Trophoblast cell (in vitro differentiated cells and primary cell): ENCODE measurements around the gene GALNT16.

Experiments used
- DNase-seq, 2 donors: peaks; one replicate each; pipeline ENCODE4 v3.0.0-alpha.2; 2016
- H2AFZ ChIP-seq: 2 replicates; pipeline ENCODE4 v1.6.1; 2013; ENCODE audit warnings: low read length, moderate library complexity, mild to moderate bottlenecking; ENCODE audit not compliant: insufficient read depth, poor library complexity
- H2AK5ac ChIP-seq: 2 replicates; pipeline ENCODE4 v1.6.1; 2013; ENCODE audit warnings: mild to moderate bottlenecking, low read length
- H2BK120ac ChIP-seq: 2 replicates; pipeline ENCODE4 v1.6.1; 2013; ENCODE audit warnings: low read length, mild to moderate bottlenecking, moderate library complexity; ENCODE audit not compliant: insufficient read depth, poor library complexity
- H2BK12ac ChIP-seq: 2 replicates; pipeline ENCODE4 v1.6.1; 2013; ENCODE audit warnings: mild to moderate bottlenecking, low read length, moderate library complexity
- H2BK5ac ChIP-seq: 2 replicates; pipeline ENCODE4 v1.6.1; 2013; ENCODE audit warnings: low read length, low read depth, moderate library complexity, mild to moderate bottlenecking; ENCODE audit not compliant: poor library complexity
- H3K14ac ChIP-seq: 2 replicates; pipeline ENCODE4 v1.6.1; 2013; ENCODE audit warnings: mild to moderate bottlenecking, low read length
- H3K18ac ChIP-seq: 2 replicates; pipeline ENCODE4 v1.6.1; 2013; ENCODE audit warnings: mild to moderate bottlenecking, low read length
- H3K23ac ChIP-seq: 2 replicates; pipeline ENCODE4 v1.6.1; 2013; ENCODE audit warnings: low read length
- H3K27ac ChIP-seq: 2 replicates; pipeline ENCODE4 v1.5.1; 2013; ENCODE audit warnings: low read depth, mild to moderate bottlenecking, inconsistent platforms, low read length, moderate library complexity
- H3K27me3 ChIP-seq: 2 replicates; pipeline ENCODE4 v1.6.1; 2013; ENCODE audit warnings: inconsistent platforms, mild to moderate bottlenecking, low read length, moderate library complexity; ENCODE audit not compliant: insufficient read depth
- H3K36me3 ChIP-seq, 2 experiments: 1 replicate in 1 of 2; 2 replicates in 1 of 2; pipeline ENCODE4 v1.6.1; 2013; ENCODE audit warnings: low read length in 2 of 2, mild to moderate bottlenecking in 2 of 2, moderate library complexity in 1 of 2; ENCODE audit not compliant: insufficient read depth in 2 of 2, control insufficient read depth in 1 of 2
- H3K4ac ChIP-seq: 2 replicates; pipeline ENCODE4 v1.6.1; 2013; ENCODE audit warnings: low read depth, mild to moderate bottlenecking, low read length, moderate library complexity
- H3K4me1 ChIP-seq, 2 experiments: 1 replicate in 1 of 2; 2 replicates in 1 of 2; pipeline ENCODE4 v1.6.1; 2013; ENCODE audit warnings: low read length in 2 of 2, mild to moderate bottlenecking in 2 of 2, moderate library complexity in 1 of 2; ENCODE audit not compliant: insufficient read depth in 2 of 2, control insufficient read depth in 1 of 2
- H3K4me2 ChIP-seq: 2 replicates; pipeline ENCODE4 v1.6.1; 2013; ENCODE audit warnings: inconsistent platforms, mild to moderate bottlenecking, low read length, moderate library complexity
- H3K4me3 ChIP-seq: 2 replicates; pipeline ENCODE4 v1.5.1; 2013; ENCODE audit warnings: mild to moderate bottlenecking, low read depth, low read length, inconsistent platforms
- H3K79me1 ChIP-seq: one replicate; pipeline ENCODE4 v1.6.1; 2013; ENCODE audit warnings: low read length
- H3K79me2 ChIP-seq: 2 replicates; pipeline ENCODE4 v1.6.1; 2013; ENCODE audit warnings: low read length, mild to moderate bottlenecking; ENCODE audit not compliant: control insufficient read depth, insufficient read depth, poor library complexity
- H3K9ac ChIP-seq: 2 replicates; pipeline ENCODE4 v1.6.1; 2013; ENCODE audit warnings: mild to moderate bottlenecking, low read length
- H3K9me3 ChIP-seq: 2 replicates; pipeline ENCODE4 v1.6.1; 2013; ENCODE audit warnings: low read depth, mild to moderate bottlenecking, control low read depth, inconsistent platforms, low read length; ENCODE audit not compliant: insufficient read depth
- H4K12ac ChIP-seq: 2 replicates; pipeline ENCODE4 v1.6.1; 2013; ENCODE audit warnings: low read depth, mild to moderate bottlenecking, low read length, moderate library complexity
- H4K8ac ChIP-seq: 2 replicates; pipeline ENCODE4 v1.6.1; 2013; ENCODE audit warnings: low read depth, mild to moderate bottlenecking, low read length, moderate library complexity
- H4K91ac ChIP-seq: one replicate; pipeline ENCODE4 v1.6.1; 2013; ENCODE audit warnings: low read depth, mild to moderate bottlenecking, low read length, moderate library complexity
- WGBS: extraction: QIAGEN DNeasy Blood & Tissue Kit; methylation state at CpG from one replicate; pipeline ENCODE4 v1.1.7; 2013; ENCODE audit warnings: missing lambda C conversion rate; ENCODE audit not compliant: insufficient read length, insufficient coverage; ENCODE audit errors: extremely low coverage; 5-methylcytosine and 5-hydroxymethylcytosine counted together

Gene GALNT16

GRCh38 chr14:69358233-69358963 lies 98.4 kb downstream of the GALNT16 start:
- peaks cover 11 to 13% of the 10 kb centered on the region in 2 experiments for H3K4me1 ChIP-seq
- DNase-seq = no peak
- no peak overlapping the region for H2AK5ac ChIP-seq
- peaks cover 3% of the 10 kb centered on the region for H3K79me1 ChIP-seq
- no peak overlapping the region for H4K91ac ChIP-seq
- no peak overlapping the region for H2BK5ac ChIP-seq
- no peak overlapping the region for H4K12ac ChIP-seq
- no peak overlapping the region for H2AFZ ChIP-seq
- H3K79me2 ChIP-seq = no peaks in the 10 kb centered on the region
- H3K36me3 ChIP-seq = no peaks in the 10 kb centered on the region
- no peak overlapping the region for H3K4me3 ChIP-seq
- peaks cover 5% of the 10 kb centered on the region for H3K9me3 ChIP-seq
- no peak overlapping the region for H3K9ac ChIP-seq
- no CpG with 5 or more reads among the region's 12 CpGs for WGBS
- no peak overlapping the region for H2BK12ac ChIP-seq
- H3K23ac ChIP-seq = no peak overlapping the region
- no peak overlapping the region for H2BK120ac ChIP-seq
- no peak overlapping the region for H3K4ac ChIP-seq
- no peak overlapping the region for H3K18ac ChIP-seq
- H3K4me2 ChIP-seq = no peak overlapping the region
- H4K8ac ChIP-seq = no peak overlapping the region
- H3K27ac ChIP-seq = no peak overlapping the region
- no peaks in the 10 kb centered on the region for H3K27me3 ChIP-seq
- no peak overlapping the region for H3K14ac ChIP-seq

DNA sequence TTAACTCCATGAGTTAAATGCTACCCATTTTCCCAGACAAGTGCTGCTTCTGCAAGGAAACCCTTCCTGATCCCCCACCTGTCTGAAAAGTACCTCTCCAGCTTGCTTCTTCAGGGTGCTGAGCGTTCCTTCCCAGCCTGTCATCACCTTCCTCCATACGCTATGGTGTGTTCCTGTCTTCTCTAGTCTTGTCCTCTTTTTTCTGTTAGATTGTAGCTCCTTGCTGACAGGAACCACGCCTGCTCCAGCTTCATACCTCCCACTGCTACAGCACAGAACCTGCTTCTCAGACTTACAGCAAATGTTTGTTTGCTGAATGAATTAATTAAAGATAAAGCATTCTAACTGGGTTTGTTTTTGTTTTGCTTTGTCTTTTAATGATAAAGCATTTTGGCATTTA lies 99.0 kb downstream of the GALNT16 start:
- Histone ChIP-seq H3K23ac (no peak overlapping the region), H3K9ac (no peak overlapping the region), H3K9me3 (peaks cover 2% of the 10 kb centered on the region), H4K91ac (no peak overlapping the region), H4K12ac (no peak overlapping the region), H3K4me1 (peaks cover 11 to 13% of the 10 kb centered on the region in 2 experiments), H3K18ac (no peak overlapping the region), H3K79me2 (no peaks in the 10 kb centered on the region), H2BK12ac (no peak overlapping the region), H3K27ac (no peak overlapping the region), H2BK120ac (no peak overlapping the region), H3K14ac (no peak overlapping the region), H2AFZ (no peak overlapping the region), H2BK5ac (no peak overlapping the region), H3K27me3 (no peaks in the 10 kb centered on the region), H3K4ac (no peak overlapping the region), H3K4me3 (no peak overlapping the region), H3K4me2 (no peak overlapping the region), H3K36me3 (no peaks in the 10 kb centered on the region), H2AK5ac (no peak overlapping the region), H4K8ac (no peak overlapping the region), H3K79me1 (peaks cover 3% of the 10 kb centered on the region)
- WGBS = no CpG with 5 or more reads among the region's 3 CpGs
- DNase-seq = no peak

- no peak overlapping the region for H4K8ac ChIP-seq
- no peak overlapping the region for H2BK120ac ChIP-seq
- no peak overlapping the region for H3K14ac ChIP-seq
- H2BK12ac ChIP-seq = no peak overlapping the region
- H3K9me3 ChIP-seq = peaks cover 2% of the 10 kb centered on the region
- no peak overlapping the region for H3K27ac ChIP-seq
- H4K91ac ChIP-seq = no peak overlapping the region
- H3K4me1 ChIP-seq = peaks cover 11 to 13% of the 10 kb centered on the region in 2 experiments
- no peaks in the 10 kb centered on the region for H3K27me3 ChIP-seq
- no peak overlapping the region for H2BK5ac ChIP-seq
- no peak overlapping the region for H3K4me3 ChIP-seq
- no CpG with 5 or more reads among the region's 7 CpGs for WGBS
- H3K9ac ChIP-seq = no peak overlapping the region
- no peak overlapping the region for H2AK5ac ChIP-seq
- no peak overlapping the region for H4K12ac ChIP-seq
- no peak overlapping the region for H3K4ac ChIP-seq
- no peaks in the 10 kb centered on the region for H3K36me3 ChIP-seq
- H3K18ac ChIP-seq = no peak overlapping the region
- DNase-seq = no peak
- peaks cover 3% of the 10 kb centered on the region for H3K79me1 ChIP-seq
- no peak overlapping the region for H3K23ac ChIP-seq
- H2AFZ ChIP-seq = no peak overlapping the region
- no peaks in the 10 kb centered on the region for H3K79me2 ChIP-seq
- H3K4me2 ChIP-seq = no peak overlapping the region
These were observed 100.6 kb downstream of the GALNT16 start for GRCh38 chr14:69360438-69361108.

DNA sequence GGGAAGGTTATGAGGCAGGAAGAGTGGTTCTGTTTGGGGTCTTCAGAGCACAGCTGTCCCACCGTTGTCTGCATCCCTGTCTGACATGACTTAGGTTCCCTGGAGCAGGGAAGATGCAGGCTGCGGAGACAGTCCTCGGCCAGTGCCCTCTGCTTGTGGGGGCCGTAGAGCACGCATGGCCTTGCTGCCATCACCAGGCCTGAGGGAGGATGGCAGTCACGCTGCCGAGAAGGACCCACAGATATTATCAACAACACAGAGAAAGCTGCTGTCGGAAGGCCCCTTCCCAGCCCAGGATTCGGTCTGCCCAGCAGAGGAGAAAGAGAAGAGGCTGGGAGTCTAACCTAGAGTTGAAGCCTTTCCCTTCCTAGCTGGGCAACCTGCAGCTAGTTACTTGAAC lies 103.1 kb downstream of the GALNT16 start:
- no peak overlapping the region for H2AFZ ChIP-seq
- no peak overlapping the region for H3K14ac ChIP-seq
- no peaks in the 10 kb centered on the region for H3K27me3 ChIP-seq
- H2BK5ac ChIP-seq = no peak overlapping the region
- H3K9ac ChIP-seq = no peak overlapping the region
- DNase-seq = no peak
- no peaks in the 10 kb centered on the region for H3K36me3 ChIP-seq
- H3K27ac ChIP-seq = no peak overlapping the region
- no peak overlapping the region for H4K12ac ChIP-seq
- H2BK12ac ChIP-seq = no peak overlapping the region
- no peak overlapping the region for H2BK120ac ChIP-seq
- no CpG with 5 or more reads among the region's 9 CpGs for WGBS
- H3K23ac ChIP-seq = no peak overlapping the region
- no peak overlapping the region for H3K4me2 ChIP-seq
- no peak overlapping the region for H3K4ac ChIP-seq
- H4K8ac ChIP-seq = no peak overlapping the region
- H4K91ac ChIP-seq = no peak overlapping the region
- no peak overlapping the region for H2AK5ac ChIP-seq
- peaks cover 2% of the 10 kb centered on the region for H3K9me3 ChIP-seq
- peaks cover under 1 to 1% of the 10 kb centered on the region in 2 experiments for H3K4me1 ChIP-seq
- no peak overlapping the region for H3K4me3 ChIP-seq
- no peak overlapping the region for H3K18ac ChIP-seq
- H3K79me1 ChIP-seq = peaks cover 2% of the 10 kb centered on the region
- H3K79me2 ChIP-seq = no peaks in the 10 kb centered on the region
